Neural cell (in vitro differentiated cells): ENCODE results near the gene DTX1. TPM values are rescaled to one million over a fixed set of nuclear protein-coding genes. Genes with fewer than 3 reads are reported as not detected.

Experiments used
- H2AFZ ChIP-seq: fragments of 200-600, 300-800 bp; sonication (generic), shearing (Covaris generic); 2 replicates; pipeline ENCODE4 v1.6.0; 2014; ENCODE audit warnings: low read depth, mild to moderate bottlenecking, antibody characterized with exemption, low read length, moderate library complexity
- H3F3A ChIP-seq: fragments of 200-600 bp; shearing (Covaris generic); 2 replicates; pipeline ENCODE4 v1.6.1; 2016; ENCODE audit warnings: mild to moderate bottlenecking, moderate library complexity, mixed read lengths, antibody characterized with exemption, low read length; ENCODE audit not compliant: insufficient read depth, poor library complexity, severe bottlenecking
- H3K27ac ChIP-seq: fragments of 200-600, 300-800 bp; sonication (generic), shearing (Covaris generic); 2 replicates; pipeline ENCODE4 v1.5.1; 2014; ENCODE audit warnings: mild to moderate bottlenecking, low read length, moderate library complexity
- H3K27me3 ChIP-seq: fragments of 300-800, 200-600 bp; sonication (generic), shearing (Covaris generic); 2 replicates; pipeline ENCODE4 v1.6.0; 2014; ENCODE audit warnings: mild to moderate bottlenecking, low read depth, low read length, moderate library complexity; ENCODE audit not compliant: insufficient read depth
- H3K36me3 ChIP-seq: fragments of 300-800, 200-600 bp; sonication (generic), shearing (Covaris generic); 2 replicates; pipeline ENCODE4 v1.5.1; 2014; ENCODE audit warnings: mild to moderate bottlenecking, antibody characterized with exemption, low read length, moderate library complexity; ENCODE audit not compliant: insufficient read depth
- H3K4me2 ChIP-seq: fragments of 300-800, 200-600 bp; sonication (generic), shearing (Covaris generic); 2 replicates; pipeline ENCODE4 v1.6.0; 2014; ENCODE audit warnings: mild to moderate bottlenecking, low read length
- H3K4me3 ChIP-seq: fragments of 300-800, 200-600 bp; sonication (generic), shearing (Covaris generic); 2 replicates; pipeline ENCODE4 v1.5.1; 2014; ENCODE audit warnings: mild to moderate bottlenecking, low read length, moderate library complexity
- H3K79me2 ChIP-seq: fragments of 200-600 bp; shearing (Covaris generic); replicated peaks from 2 replicates; pipeline ENCODE4 v1.6.0; 2014; ENCODE audit warnings: mild to moderate bottlenecking, low read length, moderate library complexity; ENCODE audit not compliant: insufficient read depth
- H3K9ac ChIP-seq: fragments of 300-800, 200-600 bp; sonication (generic), shearing (Covaris generic); 2 replicates; pipeline ENCODE4 v1.6.1; 2016; ENCODE audit warnings: mild to moderate bottlenecking, low read length, mixed read lengths
- H3K9me2 ChIP-seq: fragments of 200-600 bp; shearing (Covaris generic); 2 replicates; pipeline ENCODE4 v1.6.1; 2016; ENCODE audit warnings: mild to moderate bottlenecking, low read length, mixed read lengths; ENCODE audit not compliant: insufficient read depth
- H3K9me3 ChIP-seq: fragments of 200-600, 300-800 bp; sonication (generic), shearing (Covaris generic); 2 replicates; pipeline ENCODE4 v1.6.1; 2016; ENCODE audit warnings: mild to moderate bottlenecking, mixed run types, low read length, moderate library complexity, mixed read lengths
- H4K20me1 ChIP-seq: fragments of 200-600 bp; shearing (Covaris generic); 2 replicates; pipeline ENCODE4 v1.6.1; 2016; ENCODE audit warnings: mild to moderate bottlenecking, mixed run types; ENCODE audit not compliant: insufficient read depth
- EP300 ChIP-seq: fragments of 450-650 bp; conservative IDR thresholded peaks from 2 replicates; pipeline ENCODE4 v1.6.1; 2014; ENCODE audit warnings: antibody characterized with exemption, mild to moderate bottlenecking, moderate library complexity; ENCODE audit not compliant: poor library complexity, severe bottlenecking
- EZH2 ChIP-seq: fragments of 200-600, 300-800 bp; shearing (Covaris generic), sonication (generic); IDR thresholded peaks from 2 replicates; pipeline ENCODE4 v1.6.1; 2014; ENCODE audit warnings: antibody characterized with exemption, low read length, borderline replicate concordance, mild to moderate bottlenecking; ENCODE audit not compliant: insufficient read depth, poor library complexity, severe bottlenecking
- MXI1 ChIP-seq: fragments of 450-650 bp; conservative IDR thresholded peaks from 2 replicates; pipeline ENCODE4 v1.6.1; 2014; ENCODE audit warnings: antibody characterized with exemption, mild to moderate bottlenecking; ENCODE audit not compliant: poor library complexity, severe bottlenecking
- POLR2AphosphoS5 ChIP-seq: IDR thresholded peaks from 2 replicates; pipeline ENCODE4 v1.6.1; 2012
- REST ChIP-seq: IDR thresholded peaks from 2 replicates; pipeline ENCODE4 v1.6.1; 2012; ENCODE audit warnings: borderline replicate concordance
- SMC3 ChIP-seq: fragments of 450-650 bp; conservative IDR thresholded peaks from 2 replicates; pipeline ENCODE4 v1.6.1; 2014; ENCODE audit warnings: antibody characterized with exemption, mild to moderate bottlenecking, moderate library complexity; ENCODE audit not compliant: poor library complexity
- TAF1 ChIP-seq: IDR thresholded peaks from 2 replicates; pipeline ENCODE4 v1.6.1; 2012; ENCODE audit warnings: low read depth
- polyA plus RNA-seq: library from polyadenylated mRNA; depleted of rRNA; stranded (reverse); fragments of >200 nt; gene quantifications from 2 replicates; pipeline ENCODE4 v1.2.3, GENCODE V29; 2014
- TF ChIP-seq, protein P1 (sequence below): fragments of 450-650 bp; IDR thresholded peaks from 2 replicates; pipeline ENCODE4 v1.5.1; 2014; ENCODE audit warnings: antibody characterized with exemption, mild to moderate bottlenecking, moderate library complexity; ENCODE audit not compliant: poor library complexity, severe bottlenecking

DTX1 gene
- polyA plus RNA-seq, 1 donor from 2014 or later: 30.7 TPM

DNA sequence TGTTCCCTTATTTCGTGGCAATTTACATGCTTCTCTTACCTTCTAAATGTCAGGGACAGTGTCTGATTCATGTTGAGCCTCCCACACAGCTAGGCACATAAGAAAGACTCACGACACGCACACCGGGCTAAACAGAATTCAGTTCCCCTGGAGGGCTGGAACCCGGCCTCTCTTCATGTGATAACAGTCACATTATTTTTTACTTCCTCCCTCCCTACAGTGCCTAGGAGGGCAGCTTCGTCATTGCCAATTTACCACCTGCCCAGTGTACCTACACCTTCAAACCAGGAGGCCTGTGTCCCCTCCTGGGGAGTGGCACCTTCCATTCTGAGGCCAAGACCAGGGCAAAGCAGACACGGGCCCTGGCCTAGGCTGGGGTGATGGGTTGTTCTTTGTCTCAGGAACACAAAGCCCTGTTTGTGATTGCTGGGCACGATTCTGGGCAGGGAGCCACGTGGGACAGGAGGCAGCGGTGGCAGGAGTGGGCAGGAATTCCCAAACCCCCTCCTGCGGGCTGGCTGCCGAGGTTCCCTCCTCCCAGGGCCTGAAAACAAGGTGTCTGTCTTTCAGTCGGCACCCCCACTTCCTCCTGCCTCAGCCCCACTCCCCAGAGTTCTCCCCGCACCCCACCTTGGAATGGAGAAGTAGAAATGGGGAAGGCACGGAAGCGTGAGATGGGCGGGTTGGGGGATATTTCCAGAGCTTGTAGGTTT lies 85.8 kb downstream of the DTX1 start:
- H3K4me3 ChIP-seq: no peak overlapping the region

DNA sequence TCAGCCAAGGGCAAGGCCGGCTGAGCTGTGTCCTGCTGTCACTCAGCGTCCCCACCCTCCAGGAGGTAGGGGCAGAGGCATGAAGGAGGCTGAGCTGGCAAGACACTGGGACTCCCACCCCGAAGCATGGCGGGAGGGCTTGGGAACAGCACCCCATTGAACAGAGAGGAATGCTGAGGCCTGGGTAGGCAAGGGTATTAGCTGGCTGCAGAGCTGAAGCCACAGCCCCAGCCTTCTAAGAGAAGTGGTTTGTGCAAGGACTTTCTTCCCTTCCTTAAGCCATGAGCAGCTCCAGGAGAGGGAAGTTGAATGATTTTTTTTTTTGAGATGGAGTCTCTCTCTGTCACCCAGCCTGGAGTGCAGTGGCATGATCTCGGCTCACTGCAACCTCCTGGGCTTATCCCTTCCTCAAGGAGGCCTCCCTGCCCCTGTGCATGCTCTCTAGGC lies 86.4 kb downstream of the DTX1 start:
- Histone ChIP-seq H3K9me2 (no peaks in the 10 kb centered on the region), H3K9ac (no peak overlapping the region)

More for the DNA sequence above, 85.8 kb downstream of the DTX1 start:
- no peaks in the 10 kb centered on the region for H3F3A ChIP-seq
- no peaks in the 10 kb centered on the region for H4K20me1 ChIP-seq
- H3K27me3 ChIP-seq: no peaks in the 10 kb centered on the region
- no peak for TF ChIP-seq TAF1
- TF ChIP-seq, protein P1, sequence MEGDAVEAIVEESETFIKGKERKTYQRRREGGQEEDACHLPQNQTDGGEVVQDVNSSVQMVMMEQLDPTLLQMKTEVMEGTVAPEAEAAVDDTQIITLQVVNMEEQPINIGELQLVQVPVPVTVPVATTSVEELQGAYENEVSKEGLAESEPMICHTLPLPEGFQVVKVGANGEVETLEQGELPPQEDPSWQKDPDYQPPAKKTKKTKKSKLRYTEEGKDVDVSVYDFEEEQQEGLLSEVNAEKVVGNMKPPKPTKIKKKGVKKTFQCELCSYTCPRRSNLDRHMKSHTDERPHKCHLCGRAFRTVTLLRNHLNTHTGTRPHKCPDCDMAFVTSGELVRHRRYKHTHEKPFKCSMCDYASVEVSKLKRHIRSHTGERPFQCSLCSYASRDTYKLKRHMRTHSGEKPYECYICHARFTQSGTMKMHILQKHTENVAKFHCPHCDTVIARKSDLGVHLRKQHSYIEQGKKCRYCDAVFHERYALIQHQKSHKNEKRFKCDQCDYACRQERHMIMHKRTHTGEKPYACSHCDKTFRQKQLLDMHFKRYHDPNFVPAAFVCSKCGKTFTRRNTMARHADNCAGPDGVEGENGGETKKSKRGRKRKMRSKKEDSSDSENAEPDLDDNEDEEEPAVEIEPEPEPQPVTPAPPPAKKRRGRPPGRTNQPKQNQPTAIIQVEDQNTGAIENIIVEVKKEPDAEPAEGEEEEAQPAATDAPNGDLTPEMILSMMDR: no peak
- TF ChIP-seq REST: no peak
- TF ChIP-seq POLR2AphosphoS5: no peak
- TF ChIP-seq EP300: no peak
- TF ChIP-seq SMC3: no peak
- no peak for TF ChIP-seq MXI1
- no peak for TF ChIP-seq EZH2
- H3K4me2 ChIP-seq: no peak overlapping the region
- no peak overlapping the region for H2AFZ ChIP-seq
- H3K9ac ChIP-seq: no peak overlapping the region
- H3K27ac ChIP-seq: no peak overlapping the region
- H3K36me3 ChIP-seq: no peaks in the 10 kb centered on the region
- no peaks in the 10 kb centered on the region for H3K9me2 ChIP-seq
- H3K9me3 ChIP-seq: no peaks in the 10 kb centered on the region
- H3K79me2 ChIP-seq: no peaks in the 10 kb centered on the region

More for the DNA sequence above, 86.4 kb downstream of the DTX1 start:
- H4K20me1 ChIP-seq: no peaks in the 10 kb centered on the region
- no peak overlapping the region for H3K4me3 ChIP-seq
- no peak overlapping the region for H3K27ac ChIP-seq
- H2AFZ ChIP-seq: no peak overlapping the region
- H3K79me2 ChIP-seq: no peaks in the 10 kb centered on the region
- no peaks in the 10 kb centered on the region for H3K36me3 ChIP-seq
- H3K4me2 ChIP-seq: no peak overlapping the region
- H3K27me3 ChIP-seq: no peaks in the 10 kb centered on the region
- TF ChIP-seq EP300 (no peak), EZH2 (no peak), MXI1 (no peak), REST (no peak), TAF1 (no peak), POLR2AphosphoS5 (no peak)
- TF ChIP-seq, protein P1: no peak
- H3K9me3 ChIP-seq: no peaks in the 10 kb centered on the region
- H3F3A ChIP-seq: no peaks in the 10 kb centered on the region
